IMR-90 (cell line): Measurements from ENCODE around the gene BASP1.

Source experiments
- BHLHE40 ChIP-seq: fragments of 150-350 bp; IDR thresholded peaks from 2 replicates; pipeline ENCODE4 v1.6.1; 2016; ENCODE audit warnings: mild to moderate bottlenecking, low read depth, low read length
- CEBPB ChIP-seq: IDR thresholded peaks from 2 replicates; pipeline ENCODE4 v1.6.1; 2012; ENCODE audit warnings: low read depth, low read length, improper control_type of control experiment
- FOS ChIP-seq: fragments of 150-350 bp; IDR thresholded peaks from 2 replicates; pipeline ENCODE4 v1.6.1; 2016; ENCODE audit warnings: low read depth, low read length
- MAZ ChIP-seq: IDR thresholded peaks from 2 replicates; pipeline ENCODE4 v1.6.1; 2012; ENCODE audit warnings: low read depth, mild to moderate bottlenecking, low read length, improper control_type of control experiment, moderate library complexity, borderline replicate concordance
- MXI1 ChIP-seq: IDR thresholded peaks from 2 replicates; pipeline ENCODE4 v1.6.1; 2012; ENCODE audit warnings: low read depth, mild to moderate bottlenecking, low read length, moderate library complexity, borderline replicate concordance
- POLR2A ChIP-seq: IDR thresholded peaks from 2 replicates; pipeline ENCODE4 v1.6.1; 2012; ENCODE audit warnings: mild to moderate bottlenecking, low read depth, low read length
- RAD21 ChIP-seq: IDR thresholded peaks from 2 replicates; pipeline ENCODE4 v1.6.1; 2012; ENCODE audit warnings: low read length, improper control_type of control experiment
- RFX5 ChIP-seq: IDR thresholded peaks from 2 replicates; pipeline ENCODE4 v1.8.0; 2012; ENCODE audit warnings: low read depth, mild to moderate bottlenecking, low read length, moderate library complexity
- SMC3 ChIP-seq: fragments of 150-350 bp; IDR thresholded peaks from 2 replicates; pipeline ENCODE4 v1.6.1; 2016; ENCODE audit warnings: low read depth, mild to moderate bottlenecking, antibody characterized with exemption, low read length, moderate library complexity
- TF ChIP-seq, protein P1 (sequence below): conservative IDR thresholded peaks from 2 replicates; pipeline ENCODE4 v1.5.1; 2012; ENCODE audit warnings: mild to moderate bottlenecking, low read depth, low read length, improper control_type of control experiment
- TF ChIP-seq, protein P2 (sequence below): fragments of 150-350 bp; IDR thresholded peaks from 2 replicates; pipeline ENCODE4 v1.6.1; 2017; ENCODE audit warnings: mild to moderate bottlenecking, antibody characterized with exemption, low read length, low read depth

DNA sequence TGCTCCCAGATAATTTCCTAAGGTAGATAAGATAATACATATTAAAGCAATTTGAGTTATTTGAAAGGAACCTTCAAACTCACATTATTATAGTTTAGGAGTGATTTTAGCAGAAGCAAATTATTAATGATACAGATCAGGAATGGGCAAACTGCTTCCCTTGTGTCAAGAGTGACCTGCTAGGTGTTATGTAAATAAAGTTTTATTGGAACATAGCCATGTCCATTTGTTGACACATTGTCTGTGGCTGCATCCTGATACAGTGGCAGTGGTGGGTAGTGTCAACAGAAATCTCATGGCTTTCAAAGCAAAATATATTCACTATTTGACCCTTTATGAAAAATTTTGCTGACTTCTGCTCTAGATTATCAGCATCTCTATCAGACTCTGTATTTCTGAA is 11.4 kb upstream of the BASP1 start:
- no peak for TF ChIP-seq SMC3
- TF ChIP-seq, protein P1, sequence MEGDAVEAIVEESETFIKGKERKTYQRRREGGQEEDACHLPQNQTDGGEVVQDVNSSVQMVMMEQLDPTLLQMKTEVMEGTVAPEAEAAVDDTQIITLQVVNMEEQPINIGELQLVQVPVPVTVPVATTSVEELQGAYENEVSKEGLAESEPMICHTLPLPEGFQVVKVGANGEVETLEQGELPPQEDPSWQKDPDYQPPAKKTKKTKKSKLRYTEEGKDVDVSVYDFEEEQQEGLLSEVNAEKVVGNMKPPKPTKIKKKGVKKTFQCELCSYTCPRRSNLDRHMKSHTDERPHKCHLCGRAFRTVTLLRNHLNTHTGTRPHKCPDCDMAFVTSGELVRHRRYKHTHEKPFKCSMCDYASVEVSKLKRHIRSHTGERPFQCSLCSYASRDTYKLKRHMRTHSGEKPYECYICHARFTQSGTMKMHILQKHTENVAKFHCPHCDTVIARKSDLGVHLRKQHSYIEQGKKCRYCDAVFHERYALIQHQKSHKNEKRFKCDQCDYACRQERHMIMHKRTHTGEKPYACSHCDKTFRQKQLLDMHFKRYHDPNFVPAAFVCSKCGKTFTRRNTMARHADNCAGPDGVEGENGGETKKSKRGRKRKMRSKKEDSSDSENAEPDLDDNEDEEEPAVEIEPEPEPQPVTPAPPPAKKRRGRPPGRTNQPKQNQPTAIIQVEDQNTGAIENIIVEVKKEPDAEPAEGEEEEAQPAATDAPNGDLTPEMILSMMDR: no peak
- TF ChIP-seq POLR2A: no peak
- TF ChIP-seq BHLHE40: no peak
- no peak for TF ChIP-seq RAD21
- TF ChIP-seq, protein P2, sequence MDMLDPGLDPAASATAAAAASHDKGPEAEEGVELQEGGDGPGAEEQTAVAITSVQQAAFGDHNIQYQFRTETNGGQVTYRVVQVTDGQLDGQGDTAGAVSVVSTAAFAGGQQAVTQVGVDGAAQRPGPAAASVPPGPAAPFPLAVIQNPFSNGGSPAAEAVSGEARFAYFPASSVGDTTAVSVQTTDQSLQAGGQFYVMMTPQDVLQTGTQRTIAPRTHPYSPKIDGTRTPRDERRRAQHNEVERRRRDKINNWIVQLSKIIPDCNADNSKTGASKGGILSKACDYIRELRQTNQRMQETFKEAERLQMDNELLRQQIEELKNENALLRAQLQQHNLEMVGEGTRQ: no peak
- TF ChIP-seq MXI1: no peak
- TF ChIP-seq MAZ: no peak
- no peak for TF ChIP-seq RFX5
- no peak for TF ChIP-seq FOS
- no peak for TF ChIP-seq CEBPB
